GM23338 (cell line): ENCODE data around the gene SPP2. TPM values are rescaled to one million over a fixed set of nuclear protein-coding genes. Genes with fewer than 3 reads are reported as not detected.

Experiments used
- ATAC-seq: fragments of 200-7000 bp; cut with Tn5 transposase; 3 replicates; pipeline ENCODE4 v1.9.1; 2020
- DNase-seq: peaks from one replicate; pipeline ENCODE4 v3.0.0-alpha.2; 2015; ENCODE audit warnings: low spot score
- H2AFZ ChIP-seq: fragments of 200-600 bp; sonication (generic); 2 replicates; pipeline ENCODE4 v1.8.0; 2016; ENCODE audit warnings: antibody characterized with exemption, mild to moderate bottlenecking, moderate library complexity
- H3F3A ChIP-seq: fragments of 200-600 bp; sonication (generic); replicated peaks from 2 replicates; pipeline ENCODE4 v1.8.0; 2017; ENCODE audit warnings: antibody characterized with exemption, mixed run types, low read depth
- H3K27ac ChIP-seq: fragments of 200-600 bp; sonication (generic); 2 replicates; pipeline ENCODE4 v1.6.1; 2016; ENCODE audit warnings: low read depth
- H3K27me3 ChIP-seq: fragments of 200-600 bp; sonication (generic); 2 replicates; pipeline ENCODE4 v1.8.0; 2016; ENCODE audit warnings: mild to moderate bottlenecking, mixed run types, moderate library complexity; ENCODE audit not compliant: insufficient read depth
- H3K36me3 ChIP-seq: fragments of 200-600 bp; sonication (generic); 2 replicates; pipeline ENCODE4 v1.8.0; 2016; ENCODE audit warnings: mild to moderate bottlenecking; ENCODE audit not compliant: insufficient read depth
- H3K4me1 ChIP-seq: fragments of 200-600 bp; sonication (generic); 2 replicates; pipeline ENCODE4 v1.8.0; 2016; ENCODE audit warnings: mild to moderate bottlenecking, moderate library complexity; ENCODE audit not compliant: insufficient read depth
- H3K4me2 ChIP-seq: fragments of 200-600 bp; sonication (generic); 2 replicates; pipeline ENCODE4 v1.7.1; 2017; ENCODE audit warnings: mixed run types
- H3K4me3 ChIP-seq: fragments of 200-600 bp; sonication (generic); 2 replicates; pipeline ENCODE4 v1.6.1; 2016; ENCODE audit warnings: mixed run types
- H3K79me2 ChIP-seq: fragments of 200-600 bp; sonication (generic); replicated peaks from 2 replicates; pipeline ENCODE4 v1.8.0; 2017; ENCODE audit warnings: mild to moderate bottlenecking; ENCODE audit not compliant: insufficient read depth
- H3K9me2 ChIP-seq: fragments of 200-600 bp; sonication (generic); 2 replicates; pipeline ENCODE4 v1.8.0; 2017; ENCODE audit not compliant: insufficient read depth
- H4K20me1 ChIP-seq: fragments of 200-600 bp; sonication (generic); replicated peaks from 2 replicates; pipeline ENCODE4 v1.8.0; 2017; ENCODE audit warnings: mild to moderate bottlenecking; ENCODE audit not compliant: insufficient read depth
- H3K27ac Mint-ChIP-seq: 2 replicates; pipeline ENCODE4 v1.8.0; 2020; ENCODE audit warnings: inconsistent platforms, mild to moderate bottlenecking, moderate library complexity, mixed read lengths
- H3K27me3 Mint-ChIP-seq: 3 replicates; pipeline ENCODE4 v1.8.0; 2022; ENCODE audit warnings: low read depth, mild to moderate bottlenecking, moderate library complexity, mixed read lengths, inconsistent platforms; ENCODE audit not compliant: insufficient read depth, poor library complexity
- H3K36me3 Mint-ChIP-seq: 3 replicates; pipeline ENCODE4 v1.8.0; 2021; ENCODE audit warnings: low read depth, mild to moderate bottlenecking, inconsistent platforms, moderate library complexity, mixed read lengths
- H3K4me1 Mint-ChIP-seq: 3 replicates; pipeline ENCODE4 v1.8.0; 2020; ENCODE audit warnings: mild to moderate bottlenecking, inconsistent platforms, mixed read lengths
- H3K4me3 Mint-ChIP-seq: 3 replicates; pipeline ENCODE4 v1.8.0; 2021; ENCODE audit warnings: moderate library complexity, mild to moderate bottlenecking, inconsistent platforms, mixed read lengths
- H3K9me3 Mint-ChIP-seq: 3 replicates; pipeline ENCODE4 v1.8.0; 2020; ENCODE audit warnings: moderate library complexity, mild to moderate bottlenecking, inconsistent platforms, mixed read lengths
- CREB1 ChIP-seq: fragments of 250-450 bp; sonication (Bioruptor Pico); IDR thresholded peaks from 2 replicates; pipeline ENCODE4 v1.5.0; 2020; ENCODE audit warnings: low read depth, mild to moderate bottlenecking, moderate library complexity
- CTCF ChIP-seq, 2 experiments: fragments of 200-600 bp in 1 of 2; sonication (generic) in 1 of 2; conservative IDR thresholded peaks; 2 replicates each; pipeline versions ENCODE4 v1.5.1 to v1.6.1; 2016 to 2017; ENCODE audit warnings: antibody characterized with exemption in 2 of 2, low read depth in 2 of 2, mild to moderate bottlenecking in 2 of 2, moderate library complexity in 1 of 2
- ETS1 ChIP-seq: IDR thresholded peaks from 2 replicates; pipeline ENCODE4 v1.6.1; 2016; ENCODE audit warnings: antibody characterized with exemption
- EZH2 ChIP-seq: fragments of 200-600 bp; sonication (generic); IDR thresholded peaks from one replicate; pipeline ENCODE4 v1.8.0; 2017; ENCODE audit warnings: antibody characterized with exemption, mild to moderate bottlenecking, low read depth; ENCODE audit not compliant: unreplicated experiment
- EZH2phosphoT487 ChIP-seq: fragments of 200-600 bp; sonication (generic); IDR thresholded peaks from one replicate; pipeline ENCODE4 v1.8.1; 2018; ENCODE audit warnings: antibody characterized with exemption; ENCODE audit not compliant: unreplicated experiment
- JUNB ChIP-seq: IDR thresholded peaks from one replicate; pipeline ENCODE4 v1.6.1; 2016; ENCODE audit warnings: antibody characterized with exemption; ENCODE audit not compliant: unreplicated experiment
- NANOG ChIP-seq: IDR thresholded peaks from 2 replicates; pipeline ENCODE4 v1.6.1; 2016; ENCODE audit warnings: antibody characterized with exemption, borderline replicate concordance
- POLR2AphosphoS5 ChIP-seq: IDR thresholded peaks from 2 replicates; pipeline ENCODE4 v1.6.1; 2016; ENCODE audit warnings: antibody characterized with exemption, low read depth
- REST ChIP-seq: IDR thresholded peaks from one replicate; pipeline ENCODE4 v1.6.1; 2018; ENCODE audit warnings: antibody characterized with exemption; ENCODE audit not compliant: unreplicated experiment
- STAT1 ChIP-seq: IDR thresholded peaks from one replicate; pipeline ENCODE4 v1.6.1; 2016; ENCODE audit warnings: antibody characterized with exemption; ENCODE audit not compliant: unreplicated experiment
- ZNF331 ChIP-seq: fragments of 250-450 bp; sonication (Bioruptor Pico); IDR thresholded peaks from 2 replicates; pipeline ENCODE4 v1.5.0; 2020; ENCODE audit warnings: low read depth, mild to moderate bottlenecking, moderate library complexity
- ZNF462 ChIP-seq: fragments of 250-450 bp; sonication (Bioruptor Pico); IDR thresholded peaks from 2 replicates; pipeline ENCODE4 v1.5.0; 2020; ENCODE audit warnings: mild to moderate bottlenecking, moderate library complexity
- polyA plus RNA-seq: library from polyadenylated mRNA; unstranded; fragments of >200 nt; fragmentation: Nextera tagmentation; extraction: Ambion mirVana; gene quantifications from 2 replicates; pipeline ENCODE4 v1.2.1, GENCODE V29; 2016
- total RNA-seq: library from RNA; depleted of rRNA; stranded (reverse); fragments of >200 nt; shearing (Covaris generic); gene quantifications from 2 replicates; pipeline ENCODE4 v1.2.3, GENCODE V29; 2014

Gene SPP2
- total and polyA plus RNA-seq, 2 experiments from 2014 or later = not detected

GRCh38 chr2:234125451-234126145, 75.1 kb downstream of the SPP2 start:
- H3K36me3 ChIP-seq = no peaks in the 10 kb centered on the region
- peaks cover 5% of the 10 kb centered on the region for H3K4me1 ChIP-seq
- no peaks in the 10 kb centered on the region for H4K20me1 ChIP-seq
- no peaks in the 10 kb centered on the region for H3F3A ChIP-seq
- no peak overlapping the region for H3K4me2 ChIP-seq
- Mint-ChIP-seq H3K4me3 (no peak overlapping the region), H3K9me3 (no peaks in the 10 kb centered on the region), H3K4me1 (peaks cover 15% of the 10 kb centered on the region), H3K27me3 (peaks cover 6% of the 10 kb centered on the region), H3K27ac (no peak overlapping the region), H3K36me3 (no peaks in the 10 kb centered on the region)
- no peak for DNase-seq
- no peak for ATAC-seq
- no peak overlapping the region for H2AFZ ChIP-seq
- no peaks in the 10 kb centered on the region; the same call in 1 of the 2 replicates for H3K9me2 ChIP-seq
- H3K27ac ChIP-seq = no peak overlapping the region
- no peaks in the 10 kb centered on the region for H3K79me2 ChIP-seq
- TF ChIP-seq ZNF331 (CRISPR knock-in tag) (no peak), JUNB (no peak), NANOG (no peak), STAT1 (no peak), EZH2 (no peak), CREB1 (CRISPR knock-in tag) (no peak), REST (no peak), CTCF (conservative IDR thresholded peaks at IDR 0.05; ENCODE audit: low read depth in 2 of 2) (no peak), EZH2phosphoT487 (no peak), ETS1 (no peak), POLR2AphosphoS5 (no peak), ZNF462 (CRISPR knock-in tag) (no peak)
- H3K4me3 ChIP-seq = no peak overlapping the region
- no peaks in the 10 kb centered on the region for H3K27me3 ChIP-seq
